Upper lobe of right lung (tissue), 1 donor: ENCODE results near the gene FOXJ3. TPM values are rescaled to one million over a fixed set of nuclear protein-coding genes. Genes with fewer than 3 reads are reported as not detected.

ENCODE experiments used
- ATAC-seq: fragments of 200-7000 bp; cut with Tn5 transposase; one replicate; pipeline ENCODE4 v1.9.1; 2020; ENCODE audit warnings: mild to moderate bottlenecking, moderate library complexity
- DNase-seq: peaks from one replicate; pipeline ENCODE4 v3.0.0-alpha.2; 2020
- H3K27ac ChIP-seq: fragments of 200-600 bp; one replicate; pipeline ENCODE4 v1.8.0; 2022
- H3K27me3 ChIP-seq: fragments of 200-600 bp; one replicate; pipeline ENCODE4 v1.8.0; 2022; ENCODE audit warnings: mild to moderate bottlenecking
- H3K36me3 ChIP-seq: fragments of 200-600 bp; one replicate; pipeline ENCODE4 v1.8.0; 2022
- H3K4me1 ChIP-seq: fragments of 200-600 bp; one replicate; pipeline ENCODE4 v1.8.0; 2022
- H3K4me3 ChIP-seq: fragments of 200-600 bp; one replicate; pipeline ENCODE4 v1.8.0; 2022; ENCODE audit warnings: mild to moderate bottlenecking
- H3K9me3 ChIP-seq: fragments of 200-600 bp; one replicate; pipeline ENCODE4 v1.8.0; 2022
- intact Hi-C: fragments of 100-400 bp; cut with DNase I; formaldehyde crosslinking; loops from one replicate; pipeline ENCODE4 v1.11.0; 2022
- total RNA-seq: library from RNA; stranded (reverse); fragmentation: NEBNext Ultra II Directional; extraction: Animal tissue kit (Norgen Biotek cat#: 25700); gene quantifications from one replicate; pipeline ENCODE4 v1.2.1, GENCODE V29; 2021
- TF ChIP-seq, protein P1 (sequence below): fragments of 200-600 bp; IDR thresholded peaks from one replicate; pipeline ENCODE4 v1.8.0; 2022; ENCODE audit warnings: antibody characterized with exemption
- donor health status: DM: no; HTN: yes; CAD: no; lungs with severe emphysema.

Gene FOXJ3
- total RNA-seq, 1 donor from 2014 or later = 47.0 TPM

DNA sequence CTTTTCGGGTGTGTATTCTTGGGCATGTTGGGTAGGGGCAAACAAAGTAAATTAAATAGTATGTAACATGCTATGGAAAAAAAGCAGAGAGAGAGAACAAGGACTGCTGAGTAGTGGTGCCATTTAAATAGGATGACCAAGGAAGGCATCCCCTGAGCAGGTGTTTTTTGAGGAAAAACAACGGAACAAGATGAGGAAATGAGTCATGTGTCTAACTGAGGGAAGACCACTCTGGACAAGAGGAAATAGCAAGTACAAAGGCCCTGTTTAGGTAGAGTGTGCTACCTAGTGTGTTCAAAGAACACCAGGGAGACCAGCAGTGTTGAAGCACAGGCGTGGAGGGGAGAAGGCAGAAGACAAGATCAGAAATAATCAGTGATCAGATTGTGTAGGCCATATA, 150.4 kb downstream of the FOXJ3 start:
- H3K9me3 ChIP-seq = no peaks in the 10 kb centered on the region
- ATAC-seq (no peak), DNase-seq (no peak)
- TF ChIP-seq, protein P1, sequence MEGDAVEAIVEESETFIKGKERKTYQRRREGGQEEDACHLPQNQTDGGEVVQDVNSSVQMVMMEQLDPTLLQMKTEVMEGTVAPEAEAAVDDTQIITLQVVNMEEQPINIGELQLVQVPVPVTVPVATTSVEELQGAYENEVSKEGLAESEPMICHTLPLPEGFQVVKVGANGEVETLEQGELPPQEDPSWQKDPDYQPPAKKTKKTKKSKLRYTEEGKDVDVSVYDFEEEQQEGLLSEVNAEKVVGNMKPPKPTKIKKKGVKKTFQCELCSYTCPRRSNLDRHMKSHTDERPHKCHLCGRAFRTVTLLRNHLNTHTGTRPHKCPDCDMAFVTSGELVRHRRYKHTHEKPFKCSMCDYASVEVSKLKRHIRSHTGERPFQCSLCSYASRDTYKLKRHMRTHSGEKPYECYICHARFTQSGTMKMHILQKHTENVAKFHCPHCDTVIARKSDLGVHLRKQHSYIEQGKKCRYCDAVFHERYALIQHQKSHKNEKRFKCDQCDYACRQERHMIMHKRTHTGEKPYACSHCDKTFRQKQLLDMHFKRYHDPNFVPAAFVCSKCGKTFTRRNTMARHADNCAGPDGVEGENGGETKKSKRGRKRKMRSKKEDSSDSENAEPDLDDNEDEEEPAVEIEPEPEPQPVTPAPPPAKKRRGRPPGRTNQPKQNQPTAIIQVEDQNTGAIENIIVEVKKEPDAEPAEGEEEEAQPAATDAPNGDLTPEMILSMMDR = no peak
- H3K4me3 ChIP-seq = no peak overlapping the region
- intact Hi-C loops = no loop called here
- no peak overlapping the region for H3K27ac ChIP-seq
- peaks cover 11% of the 10 kb centered on the region for H3K4me1 ChIP-seq
- no peaks in the 10 kb centered on the region for H3K27me3 ChIP-seq
- peaks cover 34% of the 10 kb centered on the region for H3K36me3 ChIP-seq

- DNase-seq = no peak
- Histone ChIP-seq H3K27me3 (no peaks in the 10 kb centered on the region), H3K4me3 (no peak overlapping the region), H3K4me1 (peaks cover 18% of the 10 kb centered on the region), H3K27ac (no peak overlapping the region), H3K36me3 (peaks cover 33% of the 10 kb centered on the region), H3K9me3 (no peaks in the 10 kb centered on the region)
- TF ChIP-seq, protein P1 = no peak
- intact Hi-C loops = no loop called here
- no peak for ATAC-seq
These were observed 151.1 kb downstream of the FOXJ3 start for GRCh38 chr1:42183957-42184268.

GRCh38 chr1:42183210-42183956, 151.7 kb downstream of the FOXJ3 start:
- Histone ChIP-seq H3K4me3 (no peak overlapping the region), H3K9me3 (no peaks in the 10 kb centered on the region), H3K36me3 (peaks cover 28% of the 10 kb centered on the region), H3K27ac (no peak overlapping the region), H3K27me3 (no peaks in the 10 kb centered on the region), H3K4me1 (peaks cover 22% of the 10 kb centered on the region)
- TF ChIP-seq, protein P1 = no peak
- ATAC-seq (no peak), DNase-seq (no peak)
- intact Hi-C loops = no loop called here

- Histone ChIP-seq H3K4me1 (peaks cover 37% of the 10 kb centered on the region), H3K36me3 (peaks cover 20% of the 10 kb centered on the region), H3K27ac (no peak overlapping the region), H3K9me3 (no peaks in the 10 kb centered on the region), H3K27me3 (no peaks in the 10 kb centered on the region), H3K4me3 (no peak overlapping the region)
- intact Hi-C loops = no loop called here
- no peak for ATAC-seq
- no peak for DNase-seq
- TF ChIP-seq, protein P1 = no peak
These were observed 153.3 kb downstream of the FOXJ3 start for GRCh38 chr1:42181687-42182086.

DNA sequence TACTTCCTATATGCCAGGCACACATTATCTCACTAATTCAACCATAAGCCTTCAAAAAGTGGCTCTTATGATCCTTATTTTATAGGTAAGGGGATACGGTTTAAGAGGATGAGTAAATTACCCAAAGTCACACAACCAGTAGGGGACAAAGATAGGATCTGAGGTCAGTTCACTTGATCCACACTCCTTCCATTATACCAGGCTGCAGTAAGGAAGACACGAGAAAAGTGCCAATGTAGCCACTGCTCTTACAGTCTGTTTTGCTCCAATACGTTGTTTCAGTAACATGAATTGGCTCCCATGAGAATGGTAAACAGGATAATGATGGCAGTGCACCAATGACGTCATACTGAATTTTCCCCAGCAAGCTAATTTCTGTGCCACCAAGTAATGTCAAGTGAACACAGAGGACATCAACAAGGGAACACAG, 155.1 kb downstream of the FOXJ3 start:
- no peaks in the 10 kb centered on the region for H3K27me3 ChIP-seq
- DNase-seq (no peak), ATAC-seq (no peak)
- H3K4me1 ChIP-seq = peaks cover 34% of the 10 kb centered on the region
- H3K36me3 ChIP-seq = peaks cover 15% of the 10 kb centered on the region
- intact Hi-C loops = no loop called here
- H3K4me3 ChIP-seq = no peak overlapping the region
- H3K27ac ChIP-seq = no peak overlapping the region
- H3K9me3 ChIP-seq = no peaks in the 10 kb centered on the region
- TF ChIP-seq, protein P1 = no peak

DNA sequence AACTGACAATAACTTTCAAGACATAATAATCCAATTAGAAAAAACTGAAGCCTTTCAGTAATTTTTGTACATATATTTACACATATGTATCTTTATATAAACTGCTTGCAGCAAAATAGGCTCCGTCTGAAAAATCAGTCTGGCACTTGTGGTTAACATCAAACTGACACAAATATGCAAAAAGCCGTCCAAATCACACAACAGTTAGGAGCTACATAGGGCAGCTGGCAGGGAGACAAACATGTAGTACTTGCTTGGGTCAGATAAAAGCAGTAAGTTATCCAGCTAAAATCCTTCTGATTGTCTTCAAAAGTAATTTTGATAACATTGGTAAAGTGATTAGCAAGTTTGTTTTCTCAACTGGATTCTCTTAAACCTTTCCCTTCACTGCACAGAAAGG, 155.8 kb downstream of the FOXJ3 start:
- no peak for DNase-seq
- peak; percentile 18 for ATAC-seq
- intact Hi-C loops = no loop called here
- no peaks in the 10 kb centered on the region for H3K27me3 ChIP-seq
- H3K4me3 ChIP-seq = no peak overlapping the region
- H3K9me3 ChIP-seq = no peaks in the 10 kb centered on the region
- peaks cover 9% of the 10 kb centered on the region for H3K36me3 ChIP-seq
- peaks cover 34% of the 10 kb centered on the region for H3K4me1 ChIP-seq
- TF ChIP-seq, protein P1 = no peak
- no peak overlapping the region for H3K27ac ChIP-seq
